Measurements from ENCODE around the gene NPC2.

- TF ChIP-seq POLR2A (IDR thresholded peaks at IDR 0.05; ENCODE audit: low read depth, low read length) = no peak
- TF ChIP-seq POLR2AphosphoS5 (IDR thresholded peaks at IDR 0.05; ENCODE audit: low read depth, low read length) = no peak
- no peak for TF ChIP-seq TAF1 (IDR thresholded peaks at IDR 0.05; ENCODE audit: borderline replicate concordance, low read depth, low read length)
Observed at GRCh38 chr14:74510223-74510931, 17.3 kb upstream of the NPC2 start.

Data from GM12892 (cell line).